GM23338 (cell line): ENCODE measurements around the gene CADPS. TPM values are rescaled to one million over a fixed set of nuclear protein-coding genes. Genes with fewer than 3 reads are reported as not detected.

Experiments used
- ATAC-seq: fragments of 200-7000 bp; cut with Tn5 transposase; 3 replicates; pipeline ENCODE4 v1.9.1; 2020
- DNase-seq: peaks from one replicate; pipeline ENCODE4 v3.0.0-alpha.2; 2015; ENCODE audit warnings: low spot score
- H2AFZ ChIP-seq: fragments of 200-600 bp; sonication (generic); 2 replicates; pipeline ENCODE4 v1.8.0; 2016; ENCODE audit warnings: antibody characterized with exemption, mild to moderate bottlenecking, moderate library complexity
- H3F3A ChIP-seq: fragments of 200-600 bp; sonication (generic); replicated peaks from 2 replicates; pipeline ENCODE4 v1.8.0; 2017; ENCODE audit warnings: antibody characterized with exemption, mixed run types, low read depth
- H3K27ac ChIP-seq: fragments of 200-600 bp; sonication (generic); 2 replicates; pipeline ENCODE4 v1.6.1; 2016; ENCODE audit warnings: low read depth
- H3K27me3 ChIP-seq: fragments of 200-600 bp; sonication (generic); 2 replicates; pipeline ENCODE4 v1.8.0; 2016; ENCODE audit warnings: mild to moderate bottlenecking, mixed run types, moderate library complexity; ENCODE audit not compliant: insufficient read depth
- H3K36me3 ChIP-seq: fragments of 200-600 bp; sonication (generic); 2 replicates; pipeline ENCODE4 v1.8.0; 2016; ENCODE audit warnings: mild to moderate bottlenecking; ENCODE audit not compliant: insufficient read depth
- H3K4me1 ChIP-seq: fragments of 200-600 bp; sonication (generic); 2 replicates; pipeline ENCODE4 v1.8.0; 2016; ENCODE audit warnings: mild to moderate bottlenecking, moderate library complexity; ENCODE audit not compliant: insufficient read depth
- H3K4me2 ChIP-seq: fragments of 200-600 bp; sonication (generic); 2 replicates; pipeline ENCODE4 v1.7.1; 2017; ENCODE audit warnings: mixed run types
- H3K4me3 ChIP-seq: fragments of 200-600 bp; sonication (generic); 2 replicates; pipeline ENCODE4 v1.6.1; 2016; ENCODE audit warnings: mixed run types
- H3K79me2 ChIP-seq: fragments of 200-600 bp; sonication (generic); replicated peaks from 2 replicates; pipeline ENCODE4 v1.8.0; 2017; ENCODE audit warnings: mild to moderate bottlenecking; ENCODE audit not compliant: insufficient read depth
- H3K9me2 ChIP-seq: fragments of 200-600 bp; sonication (generic); 2 replicates; pipeline ENCODE4 v1.8.0; 2017; ENCODE audit not compliant: insufficient read depth
- H4K20me1 ChIP-seq: fragments of 200-600 bp; sonication (generic); replicated peaks from 2 replicates; pipeline ENCODE4 v1.8.0; 2017; ENCODE audit warnings: mild to moderate bottlenecking; ENCODE audit not compliant: insufficient read depth
- H3K27ac Mint-ChIP-seq: 2 replicates; pipeline ENCODE4 v1.8.0; 2020; ENCODE audit warnings: inconsistent platforms, mild to moderate bottlenecking, moderate library complexity, mixed read lengths
- H3K27me3 Mint-ChIP-seq: 3 replicates; pipeline ENCODE4 v1.8.0; 2022; ENCODE audit warnings: low read depth, mild to moderate bottlenecking, moderate library complexity, mixed read lengths, inconsistent platforms; ENCODE audit not compliant: insufficient read depth, poor library complexity
- H3K36me3 Mint-ChIP-seq: 3 replicates; pipeline ENCODE4 v1.8.0; 2021; ENCODE audit warnings: low read depth, mild to moderate bottlenecking, inconsistent platforms, moderate library complexity, mixed read lengths
- H3K4me1 Mint-ChIP-seq: 3 replicates; pipeline ENCODE4 v1.8.0; 2020; ENCODE audit warnings: mild to moderate bottlenecking, inconsistent platforms, mixed read lengths
- H3K4me3 Mint-ChIP-seq: 3 replicates; pipeline ENCODE4 v1.8.0; 2021; ENCODE audit warnings: moderate library complexity, mild to moderate bottlenecking, inconsistent platforms, mixed read lengths
- H3K9me3 Mint-ChIP-seq: 3 replicates; pipeline ENCODE4 v1.8.0; 2020; ENCODE audit warnings: moderate library complexity, mild to moderate bottlenecking, inconsistent platforms, mixed read lengths
- CREB1 ChIP-seq: fragments of 250-450 bp; sonication (Bioruptor Pico); IDR thresholded peaks from 2 replicates; pipeline ENCODE4 v1.5.0; 2020; ENCODE audit warnings: low read depth, mild to moderate bottlenecking, moderate library complexity
- EZH2 ChIP-seq: fragments of 200-600 bp; sonication (generic); IDR thresholded peaks from one replicate; pipeline ENCODE4 v1.8.0; 2017; ENCODE audit warnings: antibody characterized with exemption, mild to moderate bottlenecking, low read depth; ENCODE audit not compliant: unreplicated experiment
- JUNB ChIP-seq: IDR thresholded peaks from one replicate; pipeline ENCODE4 v1.6.1; 2016; ENCODE audit warnings: antibody characterized with exemption; ENCODE audit not compliant: unreplicated experiment
- NANOG ChIP-seq: IDR thresholded peaks from 2 replicates; pipeline ENCODE4 v1.6.1; 2016; ENCODE audit warnings: antibody characterized with exemption, borderline replicate concordance
- POLR2AphosphoS5 ChIP-seq: IDR thresholded peaks from 2 replicates; pipeline ENCODE4 v1.6.1; 2016; ENCODE audit warnings: antibody characterized with exemption, low read depth
- REST ChIP-seq: IDR thresholded peaks from one replicate; pipeline ENCODE4 v1.6.1; 2018; ENCODE audit warnings: antibody characterized with exemption; ENCODE audit not compliant: unreplicated experiment
- STAT1 ChIP-seq: IDR thresholded peaks from one replicate; pipeline ENCODE4 v1.6.1; 2016; ENCODE audit warnings: antibody characterized with exemption; ENCODE audit not compliant: unreplicated experiment
- ZNF331 ChIP-seq: fragments of 250-450 bp; sonication (Bioruptor Pico); IDR thresholded peaks from 2 replicates; pipeline ENCODE4 v1.5.0; 2020; ENCODE audit warnings: low read depth, mild to moderate bottlenecking, moderate library complexity
- polyA plus RNA-seq: library from polyadenylated mRNA; unstranded; fragments of >200 nt; fragmentation: Nextera tagmentation; extraction: Ambion mirVana; gene quantifications from 2 replicates; pipeline ENCODE4 v1.2.1, GENCODE V29; 2016
- total RNA-seq: library from RNA; depleted of rRNA; stranded (reverse); fragments of >200 nt; shearing (Covaris generic); gene quantifications from 2 replicates; pipeline ENCODE4 v1.2.3, GENCODE V29; 2014
- TF ChIP-seq, protein P1 (sequence below): IDR thresholded peaks from 2 replicates; pipeline ENCODE4 v1.6.1; 2016; ENCODE audit warnings: antibody characterized with exemption
- TF ChIP-seq, protein P2 (sequence below), 2 experiments: fragments of 200-600 bp in 1 of 2; sonication (generic) in 1 of 2; conservative IDR thresholded peaks; 2 replicates each; pipeline versions ENCODE4 v1.5.1 to v1.6.1; 2016 to 2017; ENCODE audit warnings: antibody characterized with exemption in 2 of 2, low read depth in 2 of 2, mild to moderate bottlenecking in 2 of 2, moderate library complexity in 1 of 2

CADPS gene
- total and polyA plus RNA-seq, 2 experiments from 2014 or later: 14.7 to 22.0 TPM

DNA sequence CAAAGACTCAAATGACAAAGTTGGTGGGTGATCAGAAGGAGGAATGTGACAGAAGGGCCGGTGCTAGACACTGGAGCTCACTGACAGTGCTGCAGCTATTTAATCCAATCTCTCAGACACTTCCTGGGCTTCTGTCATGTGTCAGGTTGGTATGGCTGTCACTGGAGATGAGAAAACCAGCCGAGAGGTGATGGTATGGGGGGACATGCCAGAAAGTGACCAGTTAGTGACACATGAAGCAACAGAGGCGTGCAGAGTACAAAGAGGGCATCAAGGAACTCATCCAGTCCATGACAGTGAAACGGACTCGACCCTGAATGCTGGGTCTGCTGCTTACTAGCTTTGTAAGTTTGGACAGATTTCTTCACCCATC is 219.5 kb downstream of the CADPS start:
- ATAC-seq: no peak
- Histone ChIP-seq H3K4me2 (no peak overlapping the region), H3K9me2 (no peaks in the 10 kb centered on the region), H3K27me3 (no peaks in the 10 kb centered on the region), H4K20me1 (no peaks in the 10 kb centered on the region), H3F3A (no peaks in the 10 kb centered on the region), H3K27ac (no peak overlapping the region), H3K36me3 (no peaks in the 10 kb centered on the region), H2AFZ (no peak overlapping the region), H3K4me3 (no peak overlapping the region), H3K79me2 (no peaks in the 10 kb centered on the region), H3K4me1 (no peaks in the 10 kb centered on the region)
- no peak for DNase-seq
- TF ChIP-seq ZNF331 (CRISPR knock-in tag) (no peak), NANOG (no peak), CREB1 (CRISPR knock-in tag) (no peak), EZH2 (no peak), REST (no peak), POLR2AphosphoS5 (no peak), JUNB (no peak), STAT1 (no peak)
- TF ChIP-seq, protein P1, sequence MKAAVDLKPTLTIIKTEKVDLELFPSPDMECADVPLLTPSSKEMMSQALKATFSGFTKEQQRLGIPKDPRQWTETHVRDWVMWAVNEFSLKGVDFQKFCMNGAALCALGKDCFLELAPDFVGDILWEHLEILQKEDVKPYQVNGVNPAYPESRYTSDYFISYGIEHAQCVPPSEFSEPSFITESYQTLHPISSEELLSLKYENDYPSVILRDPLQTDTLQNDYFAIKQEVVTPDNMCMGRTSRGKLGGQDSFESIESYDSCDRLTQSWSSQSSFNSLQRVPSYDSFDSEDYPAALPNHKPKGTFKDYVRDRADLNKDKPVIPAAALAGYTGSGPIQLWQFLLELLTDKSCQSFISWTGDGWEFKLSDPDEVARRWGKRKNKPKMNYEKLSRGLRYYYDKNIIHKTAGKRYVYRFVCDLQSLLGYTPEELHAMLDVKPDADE: no peak
- TF ChIP-seq, protein P2, sequence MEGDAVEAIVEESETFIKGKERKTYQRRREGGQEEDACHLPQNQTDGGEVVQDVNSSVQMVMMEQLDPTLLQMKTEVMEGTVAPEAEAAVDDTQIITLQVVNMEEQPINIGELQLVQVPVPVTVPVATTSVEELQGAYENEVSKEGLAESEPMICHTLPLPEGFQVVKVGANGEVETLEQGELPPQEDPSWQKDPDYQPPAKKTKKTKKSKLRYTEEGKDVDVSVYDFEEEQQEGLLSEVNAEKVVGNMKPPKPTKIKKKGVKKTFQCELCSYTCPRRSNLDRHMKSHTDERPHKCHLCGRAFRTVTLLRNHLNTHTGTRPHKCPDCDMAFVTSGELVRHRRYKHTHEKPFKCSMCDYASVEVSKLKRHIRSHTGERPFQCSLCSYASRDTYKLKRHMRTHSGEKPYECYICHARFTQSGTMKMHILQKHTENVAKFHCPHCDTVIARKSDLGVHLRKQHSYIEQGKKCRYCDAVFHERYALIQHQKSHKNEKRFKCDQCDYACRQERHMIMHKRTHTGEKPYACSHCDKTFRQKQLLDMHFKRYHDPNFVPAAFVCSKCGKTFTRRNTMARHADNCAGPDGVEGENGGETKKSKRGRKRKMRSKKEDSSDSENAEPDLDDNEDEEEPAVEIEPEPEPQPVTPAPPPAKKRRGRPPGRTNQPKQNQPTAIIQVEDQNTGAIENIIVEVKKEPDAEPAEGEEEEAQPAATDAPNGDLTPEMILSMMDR (conservative IDR thresholded peaks at IDR 0.05; ENCODE audit: low read depth in 2 of 2): no peak
- no peak overlapping the region for H3K27ac Mint-ChIP-seq
- H3K4me3 Mint-ChIP-seq: no peak overlapping the region
- no peaks in the 10 kb centered on the region for H3K9me3 Mint-ChIP-seq
- no peaks in the 10 kb centered on the region for H3K27me3 Mint-ChIP-seq
- H3K4me1 Mint-ChIP-seq: peaks cover 7% of the 10 kb centered on the region; the same call in 2 of the 3 replicates
- no peaks in the 10 kb centered on the region for H3K36me3 Mint-ChIP-seq
